Measurements from ENCODE around the gene KDM2B. TPM values are rescaled to one million over a fixed set of nuclear protein-coding genes. Genes with fewer than 3 reads are reported as not detected.

Gene KDM2B
- total and polyA plus RNA-seq, 3 donors from 2014 or later = 30.4 to 59.8 (median 54.9) TPM

DNA sequence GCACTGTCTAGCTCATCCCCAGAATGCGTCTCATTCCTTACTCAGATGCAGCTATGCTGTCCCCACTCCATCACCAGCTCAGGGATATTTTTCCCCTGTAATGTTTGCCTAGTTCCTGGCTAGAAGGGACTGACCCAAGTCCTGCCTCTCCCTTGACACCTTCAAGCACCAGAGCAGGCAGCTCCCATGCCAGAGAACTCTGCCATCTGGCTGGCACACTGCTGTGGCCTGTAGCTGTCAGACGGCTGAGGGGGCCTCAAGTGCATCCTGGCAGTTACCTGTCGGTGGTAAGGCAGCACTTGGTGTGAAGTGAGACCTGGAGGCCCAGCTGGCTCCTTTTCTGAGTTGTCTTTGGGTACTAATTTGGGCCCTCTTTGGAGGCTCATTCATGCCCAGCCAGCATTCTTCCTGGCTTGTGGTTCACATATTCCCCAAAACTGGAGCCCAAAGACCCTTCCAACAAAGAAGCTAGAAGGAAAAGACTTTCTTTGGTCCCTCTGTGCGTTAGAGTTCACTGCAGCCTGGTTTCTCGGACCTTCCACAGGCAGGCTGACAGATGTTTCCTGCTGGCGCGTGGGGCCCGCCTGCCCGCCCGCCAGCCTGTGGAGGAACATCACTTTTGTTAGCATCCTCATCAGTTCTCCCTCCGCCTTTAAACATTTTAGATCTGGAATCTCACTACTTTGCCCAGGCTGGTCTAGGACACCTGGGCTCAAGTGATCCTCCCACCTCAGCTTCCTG lies 147.9 kb downstream of the KDM2B start:
- H3K27ac ChIP-seq = no peak overlapping the region
- no peak for DNase-seq
- WGBS, 2 donors = 85 to 89% methylated on average over 11 of the region's 11 CpGs
- H3K36me3 ChIP-seq (ENCODE audit: low read depth, missing control alignments) = no peaks in the 10 kb centered on the region
- no peaks in the 10 kb centered on the region for H3K4me1 ChIP-seq
- TF ChIP-seq, protein P1, sequence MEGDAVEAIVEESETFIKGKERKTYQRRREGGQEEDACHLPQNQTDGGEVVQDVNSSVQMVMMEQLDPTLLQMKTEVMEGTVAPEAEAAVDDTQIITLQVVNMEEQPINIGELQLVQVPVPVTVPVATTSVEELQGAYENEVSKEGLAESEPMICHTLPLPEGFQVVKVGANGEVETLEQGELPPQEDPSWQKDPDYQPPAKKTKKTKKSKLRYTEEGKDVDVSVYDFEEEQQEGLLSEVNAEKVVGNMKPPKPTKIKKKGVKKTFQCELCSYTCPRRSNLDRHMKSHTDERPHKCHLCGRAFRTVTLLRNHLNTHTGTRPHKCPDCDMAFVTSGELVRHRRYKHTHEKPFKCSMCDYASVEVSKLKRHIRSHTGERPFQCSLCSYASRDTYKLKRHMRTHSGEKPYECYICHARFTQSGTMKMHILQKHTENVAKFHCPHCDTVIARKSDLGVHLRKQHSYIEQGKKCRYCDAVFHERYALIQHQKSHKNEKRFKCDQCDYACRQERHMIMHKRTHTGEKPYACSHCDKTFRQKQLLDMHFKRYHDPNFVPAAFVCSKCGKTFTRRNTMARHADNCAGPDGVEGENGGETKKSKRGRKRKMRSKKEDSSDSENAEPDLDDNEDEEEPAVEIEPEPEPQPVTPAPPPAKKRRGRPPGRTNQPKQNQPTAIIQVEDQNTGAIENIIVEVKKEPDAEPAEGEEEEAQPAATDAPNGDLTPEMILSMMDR (IDR thresholded peaks at IDR 0.05) = no peak
- TF ChIP-seq POLR2A (IDR thresholded peaks at IDR 0.05) = no peak
- no peaks in the 10 kb centered on the region for H3K9me3 ChIP-seq
- no peaks in the 10 kb centered on the region for H3K27me3 ChIP-seq
- intact Hi-C loops (cut with DNase I; ENCODE audit: low total_unique reads) = no loop called here
- no peak overlapping the region for H3K4me3 ChIP-seq

DNA sequence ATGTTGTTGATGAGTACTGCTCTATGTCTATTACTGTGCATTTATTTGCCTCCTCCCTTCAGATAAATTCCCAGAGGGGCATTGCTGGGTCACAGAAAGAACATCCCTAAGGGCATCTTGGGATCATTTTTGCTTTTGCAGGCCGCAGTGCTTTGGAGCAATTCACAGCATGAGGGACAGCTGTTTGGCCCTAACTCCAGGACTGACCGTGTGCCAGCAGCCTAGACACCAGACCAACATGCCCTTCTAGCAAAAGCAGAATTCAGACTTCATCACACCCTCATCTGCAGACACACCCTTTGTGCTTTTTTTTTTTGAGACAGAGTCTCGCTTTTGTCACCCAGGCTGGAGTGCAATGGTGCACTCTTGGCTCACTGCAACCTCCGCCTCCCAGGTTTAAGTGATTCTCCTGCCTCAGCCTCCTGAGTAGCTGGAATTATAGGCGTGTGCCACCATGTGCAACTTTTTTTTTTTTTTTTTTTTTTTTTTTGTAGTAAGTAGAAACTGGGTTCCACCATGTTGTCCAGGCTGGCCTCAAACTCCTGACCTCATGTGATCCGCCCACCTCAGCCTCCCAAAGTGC lies 149.9 kb downstream of the KDM2B start:
- intact Hi-C loops (cut with DNase I; ENCODE audit: low total_unique reads) = no loop called here
- DNase-seq = no peak
- Histone ChIP-seq H3K9me3 (no peaks in the 10 kb centered on the region), H3K4me3 (no peak overlapping the region), H3K27ac (no peak overlapping the region), H3K27me3 (no peaks in the 10 kb centered on the region), H3K36me3 (ENCODE audit: low read depth, missing control alignments) (no peaks in the 10 kb centered on the region), H3K4me1 (no peaks in the 10 kb centered on the region)
- 86 to 92% methylated on average over 6 of the region's 6 CpGs for WGBS, 2 donors
- TF ChIP-seq, protein P1 (IDR thresholded peaks at IDR 0.05) = no peak
- TF ChIP-seq POLR2A (IDR thresholded peaks at IDR 0.05) = no peak

DNA sequence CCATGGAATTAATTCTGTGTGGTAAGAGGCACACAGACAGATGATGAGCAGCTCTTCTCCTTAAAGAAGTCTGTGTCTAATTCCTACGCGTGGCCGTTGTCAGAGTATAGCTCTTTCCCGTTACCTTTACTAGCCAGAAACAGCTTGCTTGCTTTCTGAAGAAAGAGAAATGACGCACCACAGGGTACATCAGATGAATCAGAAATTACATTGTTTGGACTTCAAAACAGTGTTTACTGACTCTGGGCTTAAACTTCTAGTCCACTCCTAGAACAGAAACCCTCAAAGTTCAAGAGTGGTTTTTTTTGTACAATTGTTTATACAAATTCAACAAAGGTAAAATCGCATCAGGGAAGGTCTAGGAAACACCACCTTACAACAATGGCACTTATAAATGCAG lies 151.9 kb downstream of the KDM2B start:
- WGBS, 2 donors = 94 to 97% methylated on average over 6 of the region's 6 CpGs
- no peak for TF ChIP-seq POLR2A (IDR thresholded peaks at IDR 0.05)
- TF ChIP-seq, protein P1 (IDR thresholded peaks at IDR 0.05) = no peak
- Histone ChIP-seq H3K4me1 (no peaks in the 10 kb centered on the region), H3K4me3 (no peak overlapping the region), H3K27me3 (no peaks in the 10 kb centered on the region), H3K9me3 (no peaks in the 10 kb centered on the region), H3K36me3 (ENCODE audit: low read depth, missing control alignments) (no peaks in the 10 kb centered on the region), H3K27ac (no peak overlapping the region)
- no peak for DNase-seq
- intact Hi-C loops (cut with DNase I; ENCODE audit: low total_unique reads) = no loop called here

DNA sequence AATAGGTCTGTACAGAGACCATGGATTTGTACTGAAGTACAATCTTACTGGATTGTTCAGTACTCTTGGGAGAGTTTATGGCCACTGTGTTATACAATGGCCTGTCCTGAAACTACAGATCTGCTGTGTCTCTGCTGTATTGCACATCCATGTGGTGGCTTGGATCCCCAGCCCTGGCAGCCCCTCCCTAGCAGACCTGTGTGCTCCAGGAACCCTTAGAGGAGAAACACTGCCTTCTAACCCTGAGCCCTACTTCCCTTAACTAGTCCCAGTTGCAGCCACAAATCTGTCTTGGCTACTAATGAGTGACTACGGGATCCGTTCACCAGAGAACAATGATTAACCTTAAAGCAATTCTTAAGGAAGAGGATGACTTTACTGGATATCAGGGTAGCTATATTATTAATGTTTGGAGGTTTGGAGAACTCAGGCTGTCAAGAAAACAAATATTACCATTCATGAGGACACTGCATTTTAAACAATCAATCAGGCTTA lies 153.2 kb downstream of the KDM2B start:
- Histone ChIP-seq H3K4me3 (no peak overlapping the region), H3K27ac (no peak overlapping the region), H3K9me3 (no peaks in the 10 kb centered on the region), H3K4me1 (no peaks in the 10 kb centered on the region), H3K36me3 (ENCODE audit: low read depth, missing control alignments) (no peaks in the 10 kb centered on the region), H3K27me3 (no peaks in the 10 kb centered on the region)
- intact Hi-C loops (cut with DNase I; ENCODE audit: low total_unique reads) = no loop called here
- 77 to 95% methylated on average over 2 of the region's 2 CpGs for WGBS, 2 donors
- no peak for DNase-seq
- TF ChIP-seq, protein P1 (IDR thresholded peaks at IDR 0.05) = no peak
- TF ChIP-seq POLR2A (IDR thresholded peaks at IDR 0.05) = no peak
